GM19240 (cell line): ENCODE results near the gene SLC5A2.
"Not testable (repeated sequence)": the region's sequence is repeated elsewhere in the genome, so short reads cannot be mapped to it uniquely, and the experiment has no call there.

Experiments
- DNase-seq: peaks from one replicate; pipeline ENCODE4 v3.0.0; 2011; ENCODE audit warnings: low spot score; ENCODE audit not compliant: insufficient read length

Gene SLC5A2

GRCh38 chr16:31474773-31475738 is 7.9 kb upstream of the SLC5A2 start:
- DNase-seq = no peak

- DNase-seq = no peak
Observed at GRCh38 chr16:31475946-31476302, 7.0 kb upstream of the SLC5A2 start.

GRCh38 chr16:31476303-31477219 is 6.4 kb upstream of the SLC5A2 start:
- peak; percentile 74 for DNase-seq

GRCh38 chr16:31477220-31478216 is 5.4 kb upstream of the SLC5A2 start:
- no peak for DNase-seq

GRCh38 chr16:31478956-31479355 is 4.0 kb upstream of the SLC5A2 start:
- DNase-seq = no peak

GRCh38 chr16:31479751-31480150 is 3.2 kb upstream of the SLC5A2 start:
- no peak for DNase-seq

GRCh38 chr16:31480851-31481536 is 1.9 kb upstream of the SLC5A2 start:
- no peak for DNase-seq

GRCh38 chr16:31484048-31484447 is 1.1 kb downstream of the SLC5A2 start:
- not testable (repeated sequence) for DNase-seq

- DNase-seq = no peak
Observed at GRCh38 chr16:31484491-31485171, 1.7 kb downstream of the SLC5A2 start.

- no peak for DNase-seq
Observed at GRCh38 chr16:31485571-31485970, 2.6 kb downstream of the SLC5A2 start.

- DNase-seq = no peak
Observed at GRCh38 chr16:31486045-31486444, 3.1 kb downstream of the SLC5A2 start.

- DNase-seq = no peak
Observed at GRCh38 chr16:31487071-31487719, 4.3 kb downstream of the SLC5A2 start.

GRCh38 chr16:31487720-31488467 is 5.0 kb downstream of the SLC5A2 start:
- no peak for DNase-seq

- no peak for DNase-seq
Observed at GRCh38 chr16:31488468-31489297, 5.8 kb downstream of the SLC5A2 start.

- DNase-seq = no peak
Observed at GRCh38 chr16:31489298-31489564, 6.3 kb downstream of the SLC5A2 start.

GRCh38 chr16:31489616-31490584 is 7.0 kb downstream of the SLC5A2 start:
- DNase-seq = no peak
